Ascending aorta (tissue), 2 donors: ENCODE measurements around the gene MVP. TPM values are rescaled to one million over a fixed set of nuclear protein-coding genes. Genes with fewer than 3 reads are reported as not detected.

Experiments used
- DNase-seq, 2 donors: peaks; one replicate each; pipeline ENCODE4 v3.0.0-alpha.2; 2019; ENCODE audit warnings: low spot score in 2 of 2
- H3K27ac ChIP-seq, 2 donors: fragments of 200-600 bp; sonication (generic); one replicate each; pipeline ENCODE4 v1.5.1; 2016 to 2017; ENCODE audit warnings: mild to moderate bottlenecking in 1 of 2
- H3K27me3 ChIP-seq: fragments of 200-600 bp; sonication (generic); one replicate; pipeline ENCODE4 v1.5.1; 2017
- H3K36me3 ChIP-seq, 2 donors: fragments of 200-600 bp; sonication (generic); one replicate each; pipeline ENCODE4 v1.5.1; 2016
- H3K4me1 ChIP-seq, 2 donors: fragments of 200-600 bp; sonication (generic); one replicate each; pipeline ENCODE4 v1.5.1; 2016 to 2017; ENCODE audit warnings: mild to moderate bottlenecking in 1 of 2
- H3K4me3 ChIP-seq, 2 donors: fragments of 200-600 bp; sonication (generic); one replicate each; pipeline ENCODE4 v1.5.1; 2016 to 2017; ENCODE audit warnings: mild to moderate bottlenecking in 1 of 2
- H3K9me3 ChIP-seq, 2 donors: fragments of 200-600 bp; sonication (generic); one replicate each; pipeline ENCODE4 v1.5.1; 2016
- CTCF ChIP-seq, 3 experiments: fragments of 200-600 bp in 2 of 3; fragments of 450-650 bp in 1 of 3; sonication (generic) in 2 of 3; IDR thresholded peaks; one replicate each; pipeline ENCODE4 v1.5.1; 2016 to 2019; ENCODE audit warnings: antibody characterized with exemption in 3 of 3, mild to moderate bottlenecking in 1 of 3, moderate library complexity in 1 of 3
- intact Hi-C: fragments of 100-400 bp; cut with DNase I; formaldehyde crosslinking; loops from one replicate; pipeline ENCODE4 v1.15.1; 2023
- total RNA-seq: library from RNA; depleted of rRNA; stranded (reverse); fragments of >200 nt; gene quantifications from one replicate; pipeline ENCODE4 v1.1.0, GENCODE V29; 2016

The MVP gene
- total RNA-seq, 1 donor from 2014 or later = 244 TPM

GRCh38 chr16:29897333-29897732 lies 77.1 kb downstream of the MVP start:
- no peak for DNase-seq
- TF ChIP-seq CTCF (IDR thresholded peaks at IDR 0.05) = no peak
- H3K27ac ChIP-seq = no peak overlapping the region
- no peak overlapping the region for H3K4me3 ChIP-seq
- H3K36me3 ChIP-seq = no peaks in the 10 kb centered on the region
- intact Hi-C loops = no loop called here
- H3K27me3 ChIP-seq = peaks cover 4% of the 10 kb centered on the region
- H3K4me1 ChIP-seq = peaks cover 4 to 7% of the 10 kb centered on the region in 2 donors
- H3K9me3 ChIP-seq = no peaks in the 10 kb centered on the region

Other genes with a start within 250 kb of the MVP start
- gene SPN, start 157.2 kb upstream of the MVP start, total RNA-seq = 10.3 TPM
- gene QPRT, start 141.3 kb upstream of the MVP start, total RNA-seq = 5.7 TPM
- gene C16orf54, start 74.5 kb upstream of the MVP start, total RNA-seq = 0.21 TPM
- gene ZG16, start 42.2 kb upstream of the MVP start, total RNA-seq = 0.21 TPM
- 28.6 TPM for gene KIF22, start 29.7 kb upstream of the MVP start, total RNA-seq
- 146 TPM for gene MAZ, start 13.9 kb upstream of the MVP start, total RNA-seq
- gene PRRT2, start 8.3 kb upstream of the MVP start, total RNA-seq = 5.0 TPM
- gene PAGR1, start 4.3 kb upstream of the MVP start, total RNA-seq = 54.3 TPM
- gene CDIPT, start 42.8 kb downstream of the MVP start, total RNA-seq = 174 TPM
- 0.21 TPM for gene SEZ6L2, start 79.1 kb downstream of the MVP start, total RNA-seq
- gene ASPHD1, start 80.0 kb downstream of the MVP start, total RNA-seq = not detected
- gene KCTD13, start 105.8 kb downstream of the MVP start, total RNA-seq = 302 TPM
- gene TMEM219, start 141.6 kb downstream of the MVP start, total RNA-seq = 49.2 TPM
- gene TAOK2, start 153.4 kb downstream of the MVP start, total RNA-seq = 101 TPM
- gene HIRIP3, start 175.2 kb downstream of the MVP start, total RNA-seq = 2.0 TPM
- gene INO80E, start 175.8 kb downstream of the MVP start, total RNA-seq = 44.1 TPM
- not detected for gene DOC2A, start 190.6 kb downstream of the MVP start, total RNA-seq
- not detected for gene C16orf92, start 202.7 kb downstream of the MVP start, total RNA-seq
- gene TLCD3B, start 210.8 kb downstream of the MVP start, total RNA-seq = not detected
- gene ALDOA, start 245.3 kb downstream of the MVP start, total RNA-seq = 1,202 TPM